CD4-positive, alpha-beta T cell treated with Interferon gamma for 1 hour (primary cell): ENCODE measurements around the gene ABHD6.
"Not testable (repeated sequence)": the region's sequence is repeated elsewhere in the genome, so short reads cannot be mapped to it uniquely, and the experiment has no call there.

ENCODE experiments used
- DNase-seq: peaks from one replicate; pipeline ENCODE4 v3.0.0-alpha.2; 2020

Gene ABHD6

DNA sequence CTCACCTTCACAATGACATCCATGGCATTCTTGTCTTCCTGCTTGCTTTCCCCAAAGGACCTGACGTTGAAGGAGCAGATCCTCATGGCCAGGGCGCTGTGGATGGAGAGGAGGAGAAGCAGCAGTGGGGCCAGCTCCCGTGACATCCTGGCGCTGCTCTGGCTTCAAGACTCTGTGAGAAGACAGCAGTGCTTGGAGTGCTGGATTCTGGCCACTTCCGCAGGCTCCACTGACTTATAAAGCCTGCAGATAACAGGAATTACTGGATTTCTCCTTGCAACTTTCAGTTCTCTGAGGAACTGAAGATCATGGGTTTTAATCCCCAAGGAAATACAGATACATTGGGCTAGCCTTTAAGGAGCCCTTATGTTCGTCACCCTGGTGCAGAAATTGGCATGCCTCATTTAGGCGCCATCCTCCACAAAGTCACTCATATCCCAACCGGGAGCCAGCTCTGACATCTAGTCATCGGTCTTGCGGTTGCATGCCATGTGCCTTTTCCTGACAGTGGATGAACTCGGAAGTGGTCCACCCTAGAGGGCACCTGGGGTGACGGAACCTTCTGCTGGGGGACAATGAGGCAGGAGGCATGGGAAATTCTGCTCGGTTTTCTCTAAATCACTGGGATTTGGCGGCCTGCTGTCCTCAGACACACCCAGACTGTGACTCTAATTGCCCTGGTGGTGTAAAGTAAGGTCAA, 26.7 kb upstream of the ABHD6 start, which contains the start of gene DNASE1L3:
Gene DNASE1L3 (minus strand): TSS at position 212 of the 700 bp plus-strand sequence. CDS start 66 bp downstream, at position 146.
- DNase-seq = no peak

DNA sequence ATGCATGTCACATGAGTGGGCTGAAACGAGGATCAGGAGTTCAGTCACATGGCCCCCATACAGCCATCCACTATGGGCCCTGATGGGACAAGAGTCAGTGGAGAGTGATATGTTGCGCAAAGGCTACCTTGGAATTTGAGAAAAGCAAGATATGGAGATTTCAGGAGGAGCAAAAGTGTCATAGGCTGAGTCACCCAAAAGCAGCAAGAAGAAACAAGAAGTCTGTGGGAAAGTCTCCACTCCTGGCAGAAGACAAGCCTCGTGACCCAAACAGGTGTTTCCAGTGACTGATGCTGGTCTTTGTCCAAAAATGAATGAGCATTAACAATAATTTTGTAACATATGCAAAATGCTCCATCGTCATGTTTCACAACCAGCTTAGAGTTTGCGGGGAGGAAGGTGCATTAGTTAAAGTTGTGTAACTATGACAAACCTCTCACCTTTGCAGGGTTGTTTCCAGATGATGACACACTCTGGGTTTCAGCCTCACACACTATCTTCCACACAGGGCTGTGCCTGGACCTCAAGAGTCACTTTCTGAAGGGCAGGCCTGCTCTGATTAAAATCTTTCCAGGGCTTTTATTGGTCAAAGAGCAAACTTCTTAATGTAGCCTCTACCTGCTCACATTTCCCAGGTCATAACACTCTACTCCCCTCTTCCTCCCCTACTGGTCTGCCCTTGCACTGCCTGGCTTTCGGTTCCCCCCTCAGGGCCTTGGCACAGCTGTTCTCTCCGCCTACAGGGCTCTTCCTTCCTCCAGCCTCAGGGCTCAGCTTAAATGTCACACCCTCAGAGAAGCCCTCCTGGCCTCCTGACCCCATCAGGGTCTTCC, 22.9 kb upstream of the ABHD6 start:
- DNase-seq = peak; percentile 38

GRCh38 chr3:58215317-58216025, 22.1 kb upstream of the ABHD6 start:
- DNase-seq = no peak

GRCh38 chr3:58216496-58217195, 20.9 kb upstream of the ABHD6 start:
- DNase-seq = no peak

GRCh38 chr3:58217209-58217811, 20.3 kb upstream of the ABHD6 start:
- peak; percentile 56 for DNase-seq

DNA sequence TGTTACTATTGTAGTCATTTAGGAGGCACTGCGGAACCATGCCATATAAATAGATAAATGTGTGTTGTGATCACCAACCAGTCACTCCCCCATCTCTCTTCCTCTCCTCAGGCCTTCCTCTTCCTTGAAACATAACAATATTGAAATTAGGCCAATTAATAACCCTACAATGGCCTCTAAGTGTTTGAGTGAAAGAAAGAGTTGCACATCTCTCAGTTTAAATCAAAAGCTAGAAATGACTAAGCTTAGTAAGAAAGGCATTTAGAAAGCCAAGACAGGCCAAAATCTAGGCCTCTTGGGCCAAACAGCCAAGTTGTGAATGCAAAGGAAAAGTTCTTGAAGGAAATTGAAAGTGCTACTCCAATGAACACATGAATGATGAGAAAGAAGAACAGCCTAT, 18.7 kb upstream of the ABHD6 start:
- DNase-seq = no peak

DNA sequence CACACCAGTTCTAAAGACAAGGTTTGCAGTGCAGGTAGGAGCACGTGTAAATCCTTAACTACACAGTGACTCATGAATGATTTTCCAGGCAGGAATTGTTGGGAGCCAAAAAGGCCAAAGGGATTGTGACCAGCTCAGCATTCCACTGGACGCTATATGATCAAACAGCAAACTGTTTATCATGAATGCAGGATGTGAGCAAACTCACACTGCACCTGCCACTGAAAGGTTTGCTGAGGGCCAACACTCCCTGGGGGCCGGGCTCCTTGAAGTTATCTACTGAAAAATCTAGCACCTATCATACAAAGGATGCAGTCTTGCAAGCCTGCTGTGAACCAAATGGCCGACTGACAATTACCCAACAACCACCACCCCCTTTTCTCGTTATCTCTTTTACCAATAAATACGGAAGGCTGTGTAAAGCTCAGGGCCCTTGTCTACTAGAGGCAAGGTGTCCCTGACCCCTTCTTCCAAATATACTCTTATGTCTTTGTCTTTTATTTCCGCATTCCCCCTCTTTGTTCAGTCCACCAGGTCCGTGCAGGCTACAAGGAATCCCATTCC, 15.3 kb upstream of the ABHD6 start:
- no peak for DNase-seq

DNA sequence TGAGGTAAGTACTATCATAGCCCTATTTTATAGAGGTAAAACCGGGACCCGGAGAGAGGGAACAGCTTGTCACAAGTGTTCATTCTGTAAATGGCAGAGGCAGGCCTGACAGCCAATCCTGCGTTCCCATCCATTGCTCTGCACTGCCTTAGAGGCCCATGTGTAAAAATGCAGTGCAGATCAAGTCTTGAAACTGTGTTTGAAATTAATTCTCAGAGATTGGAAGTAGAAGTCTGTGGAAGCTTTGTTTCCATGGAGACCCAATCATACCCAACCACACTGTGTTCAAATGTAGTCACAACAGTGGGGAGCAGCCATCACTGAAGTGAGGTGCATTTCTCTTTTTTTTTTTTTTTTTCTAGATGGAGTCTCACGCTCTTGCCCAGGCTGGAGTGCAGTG, 13.7 kb upstream of the ABHD6 start:
- no peak for DNase-seq

- DNase-seq = not testable (repeated sequence)
Measured at GRCh38 chr3:58227933-58228332, 9.7 kb upstream of the ABHD6 start.

GRCh38 chr3:58230876-58231552, 6.6 kb upstream of the ABHD6 start:
- no peak for DNase-seq

DNA sequence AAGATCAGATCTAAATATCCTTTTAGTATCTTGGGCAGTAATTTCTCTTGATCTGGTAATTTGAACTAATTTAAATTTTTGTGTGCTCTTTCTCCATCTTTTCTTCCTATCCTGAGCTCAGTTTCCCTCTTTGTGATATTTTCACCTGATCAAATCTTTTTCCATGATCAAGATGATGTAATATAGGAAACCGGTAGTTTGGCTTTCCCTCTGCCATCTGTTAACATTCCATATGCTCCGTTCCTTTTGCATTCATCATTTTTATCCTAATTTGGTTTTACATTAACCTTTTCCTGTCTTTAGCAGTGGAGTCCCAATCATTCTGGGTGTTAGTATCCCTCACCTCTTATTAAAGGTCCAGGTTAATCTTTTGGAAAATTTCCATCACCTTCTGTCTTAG, 5.9 kb upstream of the ABHD6 start:
- DNase-seq = no peak

DNA sequence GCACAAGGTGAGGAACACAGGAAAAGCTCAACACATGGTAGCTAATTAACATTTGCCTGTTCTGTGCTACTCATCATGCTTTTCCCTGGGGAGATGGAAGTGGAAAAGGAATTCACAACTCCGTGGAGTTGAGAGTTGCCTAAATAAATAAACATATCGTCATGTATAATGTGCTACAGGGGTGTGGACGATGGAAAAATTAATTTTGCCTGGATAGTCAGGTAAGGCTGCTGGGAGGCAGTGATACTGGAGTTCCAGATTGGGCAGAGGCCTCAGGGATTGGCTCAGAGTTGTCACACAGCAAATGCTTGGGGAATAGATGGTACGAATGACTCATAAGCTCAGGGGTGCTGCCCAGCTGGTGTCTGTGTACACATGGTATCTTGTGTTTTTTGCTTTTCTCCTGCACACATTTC, 3.1 kb upstream of the ABHD6 start:
- no peak for DNase-seq

GRCh38 chr3:58235970-58236369, 1.6 kb upstream of the ABHD6 start:
- no peak for DNase-seq

DNA sequence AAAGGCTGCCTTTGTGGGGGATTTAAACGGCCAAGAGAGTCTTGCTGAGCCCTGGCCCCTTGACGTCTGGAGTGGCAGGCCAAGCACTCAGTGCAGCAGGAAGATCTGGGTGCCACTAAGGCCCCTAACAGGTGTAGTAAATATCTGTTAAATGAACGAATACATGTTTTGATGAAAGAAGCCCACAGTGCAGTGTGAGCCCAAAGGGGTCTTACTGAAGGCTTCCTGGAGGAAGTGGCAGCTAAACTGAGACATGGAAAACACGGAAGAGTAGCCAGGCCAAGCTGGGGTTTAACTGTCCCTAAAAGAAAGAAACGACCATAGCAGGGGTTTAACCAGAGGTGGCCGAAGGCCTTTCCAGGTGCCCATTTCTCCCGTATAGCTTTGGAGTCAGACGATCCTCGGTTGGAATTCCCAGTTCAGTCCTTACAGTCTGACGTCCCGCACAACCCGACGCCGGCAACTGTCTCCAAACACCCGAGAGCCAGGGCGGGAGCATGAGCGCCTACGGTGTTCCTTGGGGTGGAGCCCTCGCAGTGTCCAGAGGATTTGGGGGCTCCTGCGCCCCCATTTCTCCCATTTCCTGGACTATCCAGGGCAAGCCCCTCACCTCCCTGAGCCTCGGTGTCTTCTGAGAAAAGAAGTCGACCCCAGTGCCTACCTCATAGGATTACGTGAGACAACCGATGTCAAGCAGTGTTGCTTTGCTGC, 910 bp upstream of the ABHD6 start:
- no peak for DNase-seq

DNA sequence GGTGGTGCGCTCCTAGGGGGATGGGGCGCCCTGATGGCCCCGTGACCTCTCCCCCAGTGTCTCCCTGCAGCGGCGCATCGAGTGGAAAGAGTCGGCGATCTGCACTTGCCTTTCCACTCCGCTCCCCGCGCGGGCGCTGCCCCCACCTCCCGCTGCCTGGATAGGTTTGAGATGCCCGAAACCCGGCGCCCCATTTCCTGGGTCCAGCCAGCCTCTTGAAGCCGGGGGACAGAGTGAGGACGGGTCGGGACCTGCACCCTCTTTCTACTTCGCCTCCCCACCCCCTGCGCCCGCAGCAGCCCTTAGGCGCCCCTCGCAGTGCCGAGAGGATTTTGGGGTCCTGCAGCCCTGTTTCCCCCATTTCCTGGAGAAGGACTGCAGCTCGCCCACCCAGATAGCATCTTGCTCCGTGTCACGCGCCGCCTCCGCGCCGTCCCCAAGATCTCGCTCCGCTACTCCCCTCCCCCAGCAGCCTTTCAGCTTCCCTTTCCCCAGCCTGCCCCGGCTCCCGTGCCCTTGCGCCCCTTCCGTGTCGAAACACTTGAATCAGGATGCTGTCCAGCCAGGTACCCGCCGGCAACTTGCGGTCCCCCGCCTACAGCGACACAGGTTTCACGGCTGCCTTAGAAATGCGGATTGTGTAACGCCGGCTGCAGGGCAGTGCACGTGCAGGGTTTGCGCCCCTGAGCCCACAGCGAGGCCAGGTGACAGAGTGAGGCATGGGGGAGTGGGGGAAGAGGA, 519 bp downstream of the ABHD6 start:
- peak; percentile 47 for DNase-seq

- DNase-seq = no peak
Measured at GRCh38 chr3:58238830-58239229, 1.2 kb downstream of the ABHD6 start.

GRCh38 chr3:58241306-58242044, 3.9 kb downstream of the ABHD6 start:
- DNase-seq = no peak

DNA sequence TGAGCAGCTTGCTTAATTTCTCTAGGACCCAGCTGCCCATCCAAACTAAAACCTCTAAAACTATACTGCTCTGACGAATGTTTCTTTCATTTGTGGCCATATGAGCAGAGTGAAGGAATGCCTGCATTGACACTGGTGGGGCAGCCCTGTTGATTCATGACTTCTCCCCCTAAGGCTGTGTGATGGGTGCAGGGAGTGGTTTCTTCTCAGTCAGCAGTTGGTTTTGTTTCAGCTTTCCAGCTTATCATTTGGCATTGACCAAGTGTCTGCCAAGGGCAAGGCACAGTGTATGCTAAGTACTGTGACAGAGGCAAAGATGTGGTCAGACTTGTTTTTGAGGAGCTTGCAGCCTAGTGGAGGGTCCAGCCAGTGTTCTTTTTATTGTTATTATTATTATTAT, 4.7 kb downstream of the ABHD6 start:
- DNase-seq = no peak

GRCh38 chr3:58242860-58243259, 5.3 kb downstream of the ABHD6 start:
- DNase-seq = not testable (repeated sequence)
